HG03064 (cell line): ENCODE measurements around the gene SLC35E1.
"Not testable (repeated sequence)": the region's sequence is repeated elsewhere in the genome, so short reads cannot be mapped to it uniquely, and the experiment has no call there.

Experiments
- ATAC-seq: cut with Tn5 transposase; IDR thresholded peaks from one replicate; pipeline ENCODE4 v1.9.1; 2021; ENCODE audit warnings: low read depth; ENCODE audit not compliant: unreplicated experiment

The SLC35E1 gene

GRCh38 chr19:16527334-16527935 lies 44.8 kb downstream of the SLC35E1 start:
- ATAC-seq = no peak

- ATAC-seq = no peak
Measured at GRCh38 chr19:16525751-16526481, 46.3 kb downstream of the SLC35E1 start.

GRCh38 chr19:16524991-16525734 lies 47.1 kb downstream of the SLC35E1 start:
- no peak for ATAC-seq

DNA sequence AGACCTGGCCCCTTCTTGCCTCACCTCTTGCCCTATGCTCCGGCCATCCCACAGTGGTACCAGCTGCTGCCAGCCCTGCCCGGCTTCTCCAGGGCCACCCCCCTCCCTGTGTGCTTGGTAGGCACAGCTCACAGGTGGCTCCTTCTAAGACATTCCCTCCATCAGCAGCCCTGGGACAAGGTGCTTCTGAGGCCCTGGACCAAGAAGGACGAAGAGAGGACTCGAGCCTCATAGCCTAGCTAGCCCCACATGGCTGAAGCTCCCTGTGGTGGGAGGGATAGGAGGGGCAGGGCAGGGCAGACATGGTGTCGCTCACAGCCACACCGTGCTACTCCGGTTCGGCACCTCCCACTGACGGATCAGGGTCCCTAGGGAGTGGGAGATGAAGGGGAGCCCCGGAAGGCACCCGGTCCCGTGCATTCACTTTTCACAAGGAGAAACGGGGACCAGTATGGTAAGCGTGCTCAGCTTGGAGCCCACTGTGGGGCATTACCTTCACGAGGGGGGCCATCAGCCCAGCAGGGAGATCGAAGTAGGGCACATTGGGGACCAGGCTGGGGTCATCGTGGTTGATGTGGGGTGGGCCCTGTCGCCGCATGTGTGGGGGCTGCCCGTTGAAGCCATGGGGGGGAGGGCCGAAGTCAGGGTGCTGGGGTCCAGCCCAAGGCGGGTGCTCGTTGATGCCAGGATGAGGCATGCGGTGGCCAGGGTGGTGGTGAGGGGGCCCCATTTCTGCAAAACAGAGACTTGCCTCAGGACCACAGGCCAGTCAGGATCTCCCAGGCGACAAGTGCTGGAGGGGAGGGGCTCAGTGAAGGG lies 49.4 kb downstream of the SLC35E1 start:
- no peak for ATAC-seq

- ATAC-seq = no peak
Measured at GRCh38 chr19:16521715-16522289, 50.4 kb downstream of the SLC35E1 start.

GRCh38 chr19:16520986-16521624 lies 51.1 kb downstream of the SLC35E1 start:
- no peak for ATAC-seq

DNA sequence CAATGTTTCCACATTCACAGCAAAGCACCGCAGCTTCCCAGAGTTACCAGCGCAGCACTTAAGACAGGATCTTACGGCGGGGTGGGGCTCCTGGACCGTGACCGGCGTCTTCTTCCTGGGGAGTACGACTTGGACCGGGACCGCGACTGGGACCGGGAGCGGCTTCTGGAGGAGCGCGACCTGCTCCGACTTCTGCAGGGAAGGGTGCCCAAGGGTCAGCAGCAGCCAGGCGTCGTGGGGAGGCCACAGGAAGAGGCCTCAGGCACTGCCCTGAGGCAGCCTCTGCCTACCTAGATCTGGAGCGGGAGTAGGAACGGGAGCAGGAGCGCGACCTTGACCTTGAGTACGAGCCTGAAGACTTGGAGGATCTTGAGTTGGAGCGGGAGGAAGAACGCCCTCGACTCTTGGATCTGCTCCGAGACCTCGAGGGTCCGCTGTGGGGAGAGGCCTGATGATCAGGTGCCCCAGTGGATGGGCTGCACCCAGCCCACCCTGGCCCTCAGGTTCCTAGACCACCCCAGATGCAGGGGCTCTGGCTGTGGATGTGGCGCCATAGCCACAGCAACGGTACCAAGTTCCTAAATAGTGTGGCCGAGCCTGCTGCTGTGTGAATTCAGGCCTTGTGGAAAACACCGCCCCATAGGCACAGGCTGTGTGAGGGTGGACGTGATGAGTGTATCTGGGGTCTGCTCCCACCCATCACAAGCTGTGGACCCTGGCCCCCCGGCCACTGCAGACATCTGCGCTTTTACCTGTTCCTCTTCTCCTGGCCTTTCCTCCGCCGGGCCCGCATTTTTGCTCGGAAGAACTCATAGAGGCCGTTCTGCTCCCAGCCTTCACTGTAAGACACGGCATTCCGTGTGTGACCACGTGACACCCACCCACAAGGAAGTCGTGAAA lies 51.9 kb downstream of the SLC35E1 start:
- no peak for ATAC-seq

DNA sequence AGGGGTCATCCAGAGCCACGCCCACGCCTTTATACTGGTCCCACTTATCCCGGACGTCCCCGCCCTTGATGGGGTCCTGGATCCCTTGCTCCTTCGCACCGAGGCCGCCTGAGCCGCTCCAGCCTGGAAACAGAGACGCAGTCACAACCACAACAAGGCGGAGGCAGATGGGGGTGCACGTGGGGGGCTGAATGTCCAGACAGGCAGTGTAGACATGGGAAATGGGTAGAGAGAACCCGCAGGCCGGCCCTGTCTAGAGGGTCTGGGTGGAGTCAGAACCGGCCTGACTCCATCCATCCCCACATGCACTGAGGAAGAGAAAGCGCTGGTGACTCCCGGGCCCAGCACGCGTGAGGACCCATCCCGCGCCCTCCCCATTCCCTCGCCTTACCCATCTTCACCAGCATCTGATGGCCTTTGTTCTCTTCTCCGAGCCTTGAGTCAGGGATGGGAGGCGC lies 53.0 kb downstream of the SLC35E1 start:
- no peak for ATAC-seq

GRCh38 chr19:16518483-16519229 lies 53.6 kb downstream of the SLC35E1 start:
- ATAC-seq = no peak

GRCh38 chr19:16518061-16518460 lies 54.2 kb downstream of the SLC35E1 start:
- no peak for ATAC-seq

GRCh38 chr19:16516923-16517610 lies 55.1 kb downstream of the SLC35E1 start:
- no peak for ATAC-seq

DNA sequence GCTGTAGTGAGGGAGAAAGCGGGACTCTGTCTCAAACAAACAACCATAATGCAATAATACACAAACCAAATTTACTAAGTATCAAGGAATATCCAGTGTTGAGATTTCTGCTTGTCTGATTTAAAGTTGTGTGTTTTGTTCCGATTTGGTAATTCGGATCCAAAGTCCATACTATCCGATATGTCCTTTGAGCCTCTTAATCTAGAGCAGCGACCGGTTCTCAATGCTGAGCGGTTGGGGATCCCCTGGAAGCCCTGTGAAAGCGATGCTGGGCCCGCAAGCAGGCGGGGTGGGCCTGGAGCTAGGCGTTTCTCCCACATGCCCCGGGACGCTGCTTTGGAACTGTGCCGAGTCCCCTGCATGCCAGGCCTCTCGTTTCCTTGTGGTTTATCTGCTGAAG lies 55.8 kb downstream of the SLC35E1 start:
- no peak for ATAC-seq

DNA sequence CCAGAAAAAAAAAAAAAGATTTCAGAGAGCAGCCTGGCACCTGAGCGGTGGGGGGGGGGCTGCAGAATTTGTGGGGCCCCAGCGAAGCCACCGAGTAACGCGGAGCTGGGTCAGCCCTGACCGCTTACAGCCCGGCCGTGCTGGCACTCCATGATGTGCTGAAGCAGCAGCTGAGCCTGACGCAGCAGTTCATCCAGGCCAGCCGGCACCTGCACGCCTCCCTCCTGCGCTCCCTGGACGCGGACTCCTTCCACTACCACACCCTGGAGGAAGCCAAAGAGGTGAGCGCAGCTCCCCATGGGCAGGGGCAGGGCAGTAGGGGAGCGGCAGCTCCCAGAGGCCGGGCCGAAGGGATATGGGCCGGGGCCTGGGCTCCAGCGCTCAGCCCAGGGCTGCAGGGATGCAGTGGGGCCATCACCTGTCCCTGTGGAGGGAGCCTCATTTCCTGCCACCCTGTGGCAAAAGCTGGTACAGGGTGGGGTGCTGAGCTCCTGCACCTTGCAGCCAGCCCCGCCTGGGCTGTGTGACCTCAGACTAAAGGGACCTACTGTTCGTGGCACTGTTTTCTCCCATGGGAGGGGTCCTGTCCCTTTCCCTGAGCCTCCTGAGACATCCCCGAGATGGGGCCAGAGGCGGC lies 57.7 kb downstream of the SLC35E1 start:
- ATAC-seq = no peak

DNA sequence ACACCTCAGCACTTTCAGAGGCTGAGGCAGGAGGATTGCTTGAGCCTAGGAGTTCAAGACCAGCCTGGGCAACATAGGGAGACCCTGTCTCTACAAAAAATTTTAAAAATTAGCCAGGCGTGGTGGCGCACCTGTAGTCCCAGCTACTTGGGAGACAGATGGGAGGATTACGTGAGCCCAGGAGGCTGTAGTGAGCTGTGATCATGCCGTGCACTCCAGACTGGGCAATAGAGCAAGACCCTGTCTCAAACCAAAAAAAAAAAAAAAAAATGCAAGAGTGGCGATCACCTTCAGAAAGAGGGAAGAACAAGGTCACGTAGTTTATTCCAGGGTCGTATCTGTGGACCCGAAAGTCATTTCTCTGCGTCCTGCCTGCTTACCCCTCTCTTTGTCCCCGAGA lies 59.6 kb downstream of the SLC35E1 start:
- ATAC-seq = not testable (repeated sequence)

- no peak for ATAC-seq
Measured at GRCh38 chr19:16509141-16510061, 62.8 kb downstream of the SLC35E1 start.

DNA sequence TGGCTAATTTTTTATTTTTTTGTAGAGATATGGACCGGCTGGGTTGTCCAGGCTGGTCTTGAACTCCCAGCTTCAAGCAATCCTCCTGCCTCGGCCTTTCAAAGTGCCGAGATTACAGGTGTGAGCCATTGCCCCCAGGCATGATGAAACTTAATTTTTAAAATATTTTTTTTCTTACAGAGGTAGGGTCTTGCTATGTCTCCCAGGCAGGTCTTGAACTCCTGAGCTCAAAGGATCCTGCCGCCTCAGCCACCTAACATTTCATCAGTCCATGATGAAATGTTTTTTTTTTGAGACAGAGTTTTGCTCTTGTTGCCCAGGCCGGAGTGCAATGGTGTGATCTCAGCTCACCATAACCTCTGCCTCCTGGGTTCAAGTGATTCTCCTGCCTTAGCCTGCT lies 63.7 kb downstream of the SLC35E1 start:
- ATAC-seq = no peak
